ENCODE measurements around the gene NCKAP5. TPM values are rescaled to one million over a fixed set of nuclear protein-coding genes. Genes with fewer than 3 reads are reported as not detected.

NCKAP5 gene
- total RNA-seq, 1 donor from 2014 or later: 8.8 TPM

- no peaks in the 10 kb centered on the region for H3K9me3 ChIP-seq
- intact Hi-C loops (cut with DNase I): no loop called here
- DNase-seq (ENCODE audit: extremely low spot score in 2 of 2): no peak
Measured at GRCh38 chr2:132760405-132760804, 807.9 kb downstream of the NCKAP5 start.

GRCh38 chr2:132758995-132759394, 809.3 kb downstream of the NCKAP5 start:
- TF ChIP-seq POLR2AphosphoS5 (IDR thresholded peaks at IDR 0.05; ENCODE audit: insufficient read depth in 1 of 2, low read depth in 1 of 2) (no peak), POLR2A (IDR thresholded peaks at IDR 0.05) (no peak), CTCF (IDR thresholded peaks at IDR 0.05) (no peak)
- H3K27ac ChIP-seq: no peak overlapping the region
- H3K4me3 ChIP-seq: no peak overlapping the region
- DNase-seq (ENCODE audit: extremely low spot score in 2 of 2): no peak
- no peaks in the 10 kb centered on the region for H3K4me1 ChIP-seq
- no peaks in the 10 kb centered on the region for H3K9me3 ChIP-seq
- intact Hi-C loops (cut with DNase I): no loop called here
- no peaks in the 10 kb centered on the region for H3K36me3 ChIP-seq
- no peaks in the 10 kb centered on the region for H3K27me3 ChIP-seq

More at GRCh38 chr2:132760405-132760804, 807.9 kb downstream of the NCKAP5 start:
- Histone ChIP-seq H3K27ac (no peak overlapping the region), H3K36me3 (no peaks in the 10 kb centered on the region), H3K4me3 (no peak overlapping the region), H3K4me1 (no peaks in the 10 kb centered on the region), H3K27me3 (no peaks in the 10 kb centered on the region)
- TF ChIP-seq CTCF (IDR thresholded peaks at IDR 0.05) (no peak), POLR2AphosphoS5 (IDR thresholded peaks at IDR 0.05; ENCODE audit: insufficient read depth in 1 of 2, low read depth in 1 of 2) (no peak), POLR2A (IDR thresholded peaks at IDR 0.05) (no peak)

- no peaks in the 10 kb centered on the region for H3K27me3 ChIP-seq
- no peak for TF ChIP-seq POLR2A (IDR thresholded peaks at IDR 0.05)
- TF ChIP-seq CTCF (IDR thresholded peaks at IDR 0.05): no peak
- no peak for TF ChIP-seq POLR2AphosphoS5 (IDR thresholded peaks at IDR 0.05; ENCODE audit: insufficient read depth in 1 of 2, low read depth in 1 of 2)
- no peaks in the 10 kb centered on the region for H3K36me3 ChIP-seq
- H3K4me3 ChIP-seq: no peak overlapping the region
- H3K27ac ChIP-seq: no peak overlapping the region
- no peak for DNase-seq (ENCODE audit: extremely low spot score in 2 of 2)
- H3K9me3 ChIP-seq: no peaks in the 10 kb centered on the region
- intact Hi-C loops (cut with DNase I): no loop called here
- H3K4me1 ChIP-seq: no peaks in the 10 kb centered on the region
Measured at GRCh38 chr2:132757676-132758075, 810.6 kb downstream of the NCKAP5 start.

- H3K4me1 ChIP-seq: no peaks in the 10 kb centered on the region
- H3K36me3 ChIP-seq: no peaks in the 10 kb centered on the region
- TF ChIP-seq POLR2AphosphoS5 (IDR thresholded peaks at IDR 0.05; ENCODE audit: insufficient read depth in 1 of 2, low read depth in 1 of 2): no peak
- TF ChIP-seq CTCF (IDR thresholded peaks at IDR 0.05): no peak
- no peak for TF ChIP-seq POLR2A (IDR thresholded peaks at IDR 0.05)
- no peaks in the 10 kb centered on the region for H3K27me3 ChIP-seq
- intact Hi-C loops (cut with DNase I): no loop called here
- DNase-seq (ENCODE audit: extremely low spot score in 2 of 2): no peak
- no peaks in the 10 kb centered on the region for H3K9me3 ChIP-seq
- no peak overlapping the region for H3K4me3 ChIP-seq
- H3K27ac ChIP-seq: no peak overlapping the region
Measured at GRCh38 chr2:132757002-132757589, 811.2 kb downstream of the NCKAP5 start.

- Histone ChIP-seq H3K36me3 (no peaks in the 10 kb centered on the region), H3K4me3 (no peak overlapping the region), H3K9me3 (no peaks in the 10 kb centered on the region), H3K27ac (no peak overlapping the region), H3K27me3 (no peaks in the 10 kb centered on the region), H3K4me1 (no peaks in the 10 kb centered on the region)
- TF ChIP-seq CTCF (IDR thresholded peaks at IDR 0.05) (no peak), POLR2A (IDR thresholded peaks at IDR 0.05) (no peak), POLR2AphosphoS5 (IDR thresholded peaks at IDR 0.05; ENCODE audit: insufficient read depth in 1 of 2, low read depth in 1 of 2) (no peak)
- DNase-seq (ENCODE audit: extremely low spot score in 2 of 2): no peak
- intact Hi-C loops (cut with DNase I): no loop called here
Measured at GRCh38 chr2:132754867-132755472, 813.3 kb downstream of the NCKAP5 start.

Data from vagina (tissue), 2 donors.